HG03097 (cell line): ENCODE measurements around the gene TMEM14B.
"Not testable (repeated sequence)": the region's sequence is repeated elsewhere in the genome, so short reads cannot be mapped to it uniquely, and the experiment has no call there.

Experiments
- ATAC-seq: cut with Tn5 transposase; IDR thresholded peaks from one replicate; pipeline ENCODE4 v1.9.1; 2021; ENCODE audit not compliant: unreplicated experiment, low FRiP score

Gene TMEM14B

GRCh38 chr6:10745116-10745515 lies 2.5 kb upstream of the TMEM14B start:
- ATAC-seq, result no peak

- no peak for ATAC-seq
These were observed 722 bp upstream of the TMEM14B start for GRCh38 chr6:10746915-10747250.

GRCh38 chr6:10749734-10750133 lies 2.1 kb downstream of the TMEM14B start:
- ATAC-seq, result no peak

- not testable (repeated sequence) for ATAC-seq
These were observed 3.0 kb downstream of the TMEM14B start for GRCh38 chr6:10750568-10750967.

GRCh38 chr6:10751757-10752156 lies 4.2 kb downstream of the TMEM14B start:
- not testable (repeated sequence) for ATAC-seq

- ATAC-seq, result no peak
These were observed 8.5 kb downstream of the TMEM14B start for GRCh38 chr6:10756085-10756484.

- no peak for ATAC-seq
These were observed 11.8 kb downstream of the TMEM14B start for GRCh38 chr6:10759312-10759839.

- no peak for ATAC-seq
These were observed 12.3 kb downstream of the TMEM14B start for GRCh38 chr6:10759884-10760329.

GRCh38 chr6:10763006-10763405 lies 15.4 kb downstream of the TMEM14B start:
- no peak for ATAC-seq

GRCh38 chr6:10769419-10769818 lies 21.8 kb downstream of the TMEM14B start:
- no peak for ATAC-seq

GRCh38 chr6:10771371-10771894 lies 23.8 kb downstream of the TMEM14B start:
- no peak for ATAC-seq

- ATAC-seq, result no peak
These were observed 30.6 kb downstream of the TMEM14B start for GRCh38 chr6:10778230-10778629.

GRCh38 chr6:10779076-10779475 lies 31.5 kb downstream of the TMEM14B start:
- ATAC-seq, result no peak

GRCh38 chr6:10791673-10792072 lies 44.1 kb downstream of the TMEM14B start:
- no peak for ATAC-seq

GRCh38 chr6:10792101-10792500 lies 44.5 kb downstream of the TMEM14B start:
- no peak for ATAC-seq

- no peak for ATAC-seq
These were observed 45.4 kb downstream of the TMEM14B start for GRCh38 chr6:10793035-10793434.

- ATAC-seq, result no peak
These were observed 46.1 kb downstream of the TMEM14B start for GRCh38 chr6:10793695-10794094.

GRCh38 chr6:10794239-10794638 lies 46.6 kb downstream of the TMEM14B start:
- no peak for ATAC-seq

- ATAC-seq, result no peak
These were observed 53.2 kb downstream of the TMEM14B start for GRCh38 chr6:10800810-10801209.

GRCh38 chr6:10801224-10801848 lies 53.7 kb downstream of the TMEM14B start:
- ATAC-seq, result peak; percentile 79
